GM21515 (cell line): ENCODE results near the gene CFDP1.
"Not testable (repeated sequence)": the region's sequence is repeated elsewhere in the genome, so short reads cannot be mapped to it uniquely, and the experiment has no call there.

Experiments
- ATAC-seq: cut with Tn5 transposase; IDR thresholded peaks from one replicate; pipeline ENCODE4 v1.9.1; 2021; ENCODE audit not compliant: unreplicated experiment

The CFDP1 gene

GRCh38 chr16:75459691-75460090 lies 26.4 kb upstream of the CFDP1 start:
- ATAC-seq: no peak

GRCh38 chr16:75458439-75458838 lies 25.1 kb upstream of the CFDP1 start:
- no peak for ATAC-seq

GRCh38 chr16:75458029-75458428 lies 24.7 kb upstream of the CFDP1 start:
- ATAC-seq: no peak

GRCh38 chr16:75457485-75458021 lies 24.2 kb upstream of the CFDP1 start:
- ATAC-seq: no peak

GRCh38 chr16:75456971-75457370 lies 23.7 kb upstream of the CFDP1 start:
- no peak for ATAC-seq

- ATAC-seq: not testable (repeated sequence)
Measured at GRCh38 chr16:75456486-75456885, 23.2 kb upstream of the CFDP1 start.

- no peak for ATAC-seq
Measured at GRCh38 chr16:75455677-75456076, 22.4 kb upstream of the CFDP1 start.

- ATAC-seq: no peak
Measured at GRCh38 chr16:75452464-75453190, 19.3 kb upstream of the CFDP1 start.

- no peak for ATAC-seq
Measured at GRCh38 chr16:75446416-75446815, 13.1 kb upstream of the CFDP1 start.

GRCh38 chr16:75445298-75445697 lies 12.0 kb upstream of the CFDP1 start:
- no peak for ATAC-seq

- ATAC-seq: no peak
Measured at GRCh38 chr16:75443298-75443697, 10.0 kb upstream of the CFDP1 start.

GRCh38 chr16:75433732-75434413 lies 570 bp upstream of the CFDP1 start:
- ATAC-seq: peak; percentile 68

GRCh38 chr16:75429621-75430403 lies 3.5 kb downstream of the CFDP1 start:
- ATAC-seq: no peak

GRCh38 chr16:75426524-75426923 lies 6.8 kb downstream of the CFDP1 start:
- not testable (repeated sequence) for ATAC-seq

- ATAC-seq: not testable (repeated sequence)
Measured at GRCh38 chr16:75424105-75424762, 9.1 kb downstream of the CFDP1 start.

GRCh38 chr16:75423723-75424104 lies 9.6 kb downstream of the CFDP1 start:
- no peak for ATAC-seq

- ATAC-seq: no peak
Measured at GRCh38 chr16:75421820-75422126, 11.5 kb downstream of the CFDP1 start.

- peak; percentile 79 for ATAC-seq
Measured at GRCh38 chr16:75420987-75421819, 12.1 kb downstream of the CFDP1 start.

- ATAC-seq: no peak
Measured at GRCh38 chr16:75416904-75417565, 16.3 kb downstream of the CFDP1 start.
